RCC 7860 (cell line): ENCODE measurements around the gene ZNF417.
"Not testable (repeated sequence)": the region's sequence is repeated elsewhere in the genome, so short reads cannot be mapped to it uniquely, and the experiment has no call there.

Source experiments
- DNase-seq: peaks from one replicate; pipeline ENCODE4 v3.0.0-alpha.2; 2015; ENCODE audit warnings: low spot score
- FAIRE-seq: peaks from 2 replicates; lab custom pipeline; 2012; peaks lifted over from hg19 to GRCh38; lab: Jason Lieb, UNC

ZNF417 gene

GRCh38 chr19:57916168-57916995 lies at the start of gene ZNF417:
ZNF417 (minus strand) TSS chr19:57916592; CDS start chr19:57916411, 181 bp downstream.
- peak; percentile 73 for FAIRE-seq

GRCh38 chr19:57964761-57965160 lies 48.4 kb upstream of the ZNF417 start:
- FAIRE-seq: no peak
- no peak for DNase-seq

More at GRCh38 chr19:57916168-57916995, at the start of gene ZNF417:
- peak; percentile 79 for DNase-seq

GRCh38 chr19:57961785-57962184 lies 45.4 kb upstream of the ZNF417 start:
- DNase-seq (no peak), FAIRE-seq (no peak)

- FAIRE-seq (no peak), DNase-seq (no peak)
Observed at GRCh38 chr19:57954996-57955395, 38.6 kb upstream of the ZNF417 start.

- DNase-seq (no peak), FAIRE-seq (no peak)
Observed at GRCh38 chr19:57949702-57950101, 33.3 kb upstream of the ZNF417 start.

GRCh38 chr19:57949296-57949695 lies 32.9 kb upstream of the ZNF417 start:
- FAIRE-seq: no peak
- no peak for DNase-seq

- peak; percentile 63 for DNase-seq
- no peak for FAIRE-seq
Observed at GRCh38 chr19:57947419-57948134, 31.2 kb upstream of the ZNF417 start, which contains the start of gene ZNF256. ZNF256 (minus strand) TSS chr19:57947706; CDS start chr19:57947474, 232 bp downstream.

GRCh38 chr19:57947088-57947418 lies 30.7 kb upstream of the ZNF417 start:
- DNase-seq (no peak), FAIRE-seq (no peak)

- FAIRE-seq (no peak), DNase-seq (no peak)
Observed at GRCh38 chr19:57946316-57946715, 29.9 kb upstream of the ZNF417 start.

GRCh38 chr19:57941593-57941992 lies 25.2 kb upstream of the ZNF417 start:
- no peak for FAIRE-seq
- DNase-seq: no peak

- FAIRE-seq (no peak), DNase-seq (no peak)
Observed at GRCh38 chr19:57935731-57936130, 19.3 kb upstream of the ZNF417 start.

- DNase-seq: no peak
- FAIRE-seq: no peak
Observed at GRCh38 chr19:57934820-57935665, 18.7 kb upstream of the ZNF417 start, which contains the start of gene ZNF418. ZNF418 (minus strand) TSS chr19:57935402; CDS start chr19:57933822, 1,580 bp downstream.

GRCh38 chr19:57927587-57927986 lies 11.2 kb upstream of the ZNF417 start:
- DNase-seq (no peak), FAIRE-seq (no peak)

GRCh38 chr19:57914531-57914930 lies 1.9 kb downstream of the ZNF417 start:
- DNase-seq: no peak
- no peak for FAIRE-seq

GRCh38 chr19:57907394-57907793 lies 9.0 kb downstream of the ZNF417 start:
- DNase-seq (no peak), FAIRE-seq (no peak)

GRCh38 chr19:57905258-57905657 lies 11.1 kb downstream of the ZNF417 start:
- DNase-seq (no peak), FAIRE-seq (no peak)

GRCh38 chr19:57903618-57904184 lies 12.7 kb downstream of the ZNF417 start:
- FAIRE-seq: no peak
- DNase-seq: no peak

GRCh38 chr19:57900311-57900710 lies 16.1 kb downstream of the ZNF417 start:
- FAIRE-seq: no peak
- no peak for DNase-seq

- not testable (repeated sequence) for FAIRE-seq
- DNase-seq: peak; percentile 66
Observed at GRCh38 chr19:57890706-57891105, 25.7 kb downstream of the ZNF417 start.

GRCh38 chr19:57888560-57889231 lies 27.7 kb downstream of the ZNF417 start, which contains the start of gene ZNF814:
ZNF814 (minus strand) TSS chr19:57889037; CDS start chr19:57888802, 235 bp downstream.
- FAIRE-seq (no peak), DNase-seq (no peak)
